Measurements from ENCODE around the gene RUVBL2. TPM values are rescaled to one million over a fixed set of nuclear protein-coding genes. Genes with fewer than 3 reads are reported as not detected.
"Not testable (repeated sequence)": the region's sequence is repeated elsewhere in the genome, so short reads cannot be mapped to it uniquely, and the experiment has no call there.

RUVBL2 gene
- polyA plus RNA-seq, 3 donors: 77.9 to 106 (median 88.7) TPM

GRCh38 chr19:49004133-49004532 is 10.4 kb downstream of the RUVBL2 start:
- no peak for DNase-seq (ENCODE audit: extremely low read depth in 1 of 11, low read depth in 9 of 11, low spot score in 4 of 11)

- DNase-seq (ENCODE audit: extremely low read depth in 1 of 11, low read depth in 9 of 11, low spot score in 4 of 11): no peak
Measured at GRCh38 chr19:49004964-49005614, 11.4 kb downstream of the RUVBL2 start.

DNA sequence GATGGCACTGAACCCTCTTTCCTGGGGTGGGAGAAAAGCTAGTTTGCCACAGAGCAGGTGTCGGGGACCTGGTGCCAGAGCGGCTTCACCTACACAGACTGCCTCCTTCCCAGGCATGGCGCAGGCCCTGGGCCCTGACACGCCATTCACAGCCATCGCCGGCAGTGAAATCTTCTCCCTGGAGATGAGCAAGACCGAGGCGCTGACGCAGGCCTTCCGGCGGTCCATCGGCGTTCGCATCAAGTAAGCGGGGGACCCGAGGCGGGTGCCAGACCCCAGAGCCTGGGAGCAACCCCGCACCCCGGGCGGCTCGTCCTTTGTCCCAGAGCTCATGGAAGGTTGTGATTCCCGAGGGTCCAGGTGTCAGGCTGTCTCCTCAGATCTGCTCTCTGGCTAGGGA is 13.2 kb downstream of the RUVBL2 start:
- no peak for DNase-seq (ENCODE audit: extremely low read depth in 1 of 11, low read depth in 9 of 11, low spot score in 4 of 11)

- DNase-seq (ENCODE audit: extremely low read depth in 1 of 11, low read depth in 9 of 11, low spot score in 4 of 11): no peak
Measured at GRCh38 chr19:49009828-49010227, 16.1 kb downstream of the RUVBL2 start.

- DNase-seq (ENCODE audit: extremely low read depth in 1 of 11, low read depth in 9 of 11, low spot score in 4 of 11): no peak
Measured at GRCh38 chr19:49010453-49010852, 16.8 kb downstream of the RUVBL2 start.

GRCh38 chr19:49011194-49011593 is 17.5 kb downstream of the RUVBL2 start:
- DNase-seq (ENCODE audit: extremely low read depth in 1 of 11, low read depth in 9 of 11, low spot score in 4 of 11): no peak

DNA sequence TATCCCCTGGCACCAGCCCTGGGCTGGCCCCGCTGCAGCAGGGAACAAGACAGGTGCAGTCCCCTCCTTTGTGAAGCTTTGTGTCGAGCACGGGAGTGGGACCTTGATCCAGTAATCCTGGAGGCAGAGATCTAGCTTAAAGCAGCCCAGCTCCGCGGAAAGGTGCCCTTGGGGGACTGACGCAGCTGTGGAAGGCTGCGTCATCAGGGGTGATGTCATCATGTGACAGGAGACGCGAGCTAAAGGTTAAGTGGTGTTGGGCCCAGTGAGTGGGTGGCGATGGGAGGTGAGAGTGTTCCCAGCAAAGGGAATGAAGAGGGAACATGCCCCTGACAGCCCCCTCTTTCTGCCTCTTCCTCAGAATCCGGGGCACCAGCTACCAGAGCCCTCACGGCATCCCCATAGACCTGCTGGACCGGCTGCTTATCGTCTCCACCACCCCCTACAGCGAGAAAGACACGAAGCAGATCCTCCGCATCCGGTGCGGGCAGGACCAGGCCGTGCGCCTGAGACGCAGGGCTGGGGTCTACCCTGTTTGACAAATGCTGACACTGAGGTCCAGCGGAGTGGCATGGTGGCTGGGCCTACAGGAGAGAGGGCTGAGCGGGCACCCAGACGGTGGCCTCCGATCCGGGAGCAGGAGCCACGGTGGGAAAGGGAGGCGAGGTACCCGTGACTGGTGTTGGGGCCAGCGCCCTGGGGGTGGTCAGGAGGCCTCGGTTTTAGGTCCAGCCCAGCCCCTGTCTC is 20.6 kb downstream of the RUVBL2 start:
- DNase-seq (ENCODE audit: extremely low read depth in 1 of 11, low read depth in 9 of 11, low spot score in 4 of 11): no peak

- no peak for DNase-seq (ENCODE audit: extremely low read depth in 1 of 11, low read depth in 9 of 11, low spot score in 4 of 11)
Measured at GRCh38 chr19:49014870-49015255, 21.2 kb downstream of the RUVBL2 start.

- DNase-seq (ENCODE audit: extremely low read depth in 1 of 11, low read depth in 9 of 11, low spot score in 4 of 11): no peak
Measured at GRCh38 chr19:49016067-49016839, 22.6 kb downstream of the RUVBL2 start.

GRCh38 chr19:49017041-49017665 is 23.5 kb downstream of the RUVBL2 start, which contains the start of gene LHB:
Gene LHB, minus strand, starts transcription at chr19:49017091. Its CDS starts 10 bp downstream, at chr19:49017081.
- DNase-seq (ENCODE audit: extremely low read depth in 1 of 11, low read depth in 9 of 11, low spot score in 4 of 11): no peak

DNA sequence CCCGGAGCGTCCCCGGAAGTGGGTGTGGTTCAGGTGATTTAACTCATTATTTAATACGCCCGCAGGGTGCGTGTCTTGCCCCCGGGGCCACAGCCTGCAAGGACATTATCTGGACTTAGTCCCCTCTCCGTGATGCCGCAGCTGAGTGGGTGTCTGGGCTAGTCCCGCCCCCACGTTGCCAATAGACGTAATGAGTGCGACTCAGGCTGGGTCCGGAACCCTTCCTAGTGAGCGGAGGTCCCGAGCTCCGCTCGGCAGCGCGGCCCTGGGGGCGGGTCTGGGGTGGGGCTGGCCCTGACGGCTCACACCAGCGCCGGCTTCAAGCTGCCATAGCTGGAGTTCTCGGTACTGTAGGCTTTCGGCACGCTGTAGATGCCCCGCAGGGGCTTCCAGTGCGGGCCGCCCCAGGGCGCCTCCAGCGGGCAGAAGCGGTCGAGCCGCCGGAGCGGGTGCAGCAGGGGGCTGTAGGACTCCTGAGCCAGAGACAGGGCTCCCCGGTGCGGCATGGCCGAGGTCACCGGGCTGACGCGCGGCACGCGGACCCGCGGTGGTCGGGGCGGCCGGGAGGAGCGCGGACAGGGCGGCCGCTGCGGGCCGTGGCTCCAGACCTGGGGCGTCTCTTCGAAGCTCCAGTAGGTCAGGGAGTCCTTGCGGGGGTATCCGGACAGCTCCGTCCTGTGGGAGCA is 24.1 kb downstream of the RUVBL2 start:
- peak in 1 of 11 donors; percentile 17 for DNase-seq (ENCODE audit: extremely low read depth in 1 of 11, low read depth in 9 of 11, low spot score in 4 of 11)

- DNase-seq (ENCODE audit: extremely low read depth in 1 of 11, low read depth in 9 of 11, low spot score in 4 of 11): not testable (repeated sequence)
Measured at GRCh38 chr19:49018388-49019241, 24.9 kb downstream of the RUVBL2 start.

DNA sequence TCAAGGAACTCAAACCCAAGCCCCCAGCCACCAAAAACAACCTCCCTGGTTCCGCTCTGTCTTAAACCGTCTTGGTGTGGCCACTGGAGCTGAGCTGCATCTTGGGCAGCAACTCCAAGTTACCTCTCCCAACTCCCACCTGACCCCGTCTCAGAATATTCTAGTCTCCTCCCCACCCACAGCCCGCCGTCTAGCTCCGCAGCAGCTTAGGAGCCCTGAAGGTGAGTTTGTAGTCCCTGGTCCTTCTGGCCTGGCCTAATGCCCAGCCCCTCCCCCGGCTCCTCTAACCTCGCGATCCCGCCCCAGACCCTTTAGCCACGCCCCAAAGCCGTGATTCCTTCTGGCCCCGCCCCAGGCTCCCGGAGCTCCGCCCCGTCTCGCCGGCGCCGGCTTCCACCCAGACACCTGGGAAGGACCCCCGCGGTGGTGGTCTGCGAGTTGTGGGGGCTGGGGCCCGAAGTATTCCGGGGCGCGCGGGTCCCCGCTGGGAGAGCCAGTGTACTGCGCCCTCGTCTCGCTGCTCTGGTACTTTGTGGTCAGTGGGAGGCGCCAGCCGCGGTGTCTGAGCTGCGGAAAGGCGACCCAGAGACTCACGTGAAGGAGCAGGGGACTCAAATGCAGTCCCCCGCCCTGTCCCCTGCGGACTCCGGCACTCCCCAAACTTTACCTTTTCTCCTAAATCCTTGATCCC is 25.7 kb downstream of the RUVBL2 start:
- DNase-seq (ENCODE audit: extremely low read depth in 1 of 11, low read depth in 9 of 11, low spot score in 4 of 11): peak in 3 of 11 donors; percentile 22 to 54 (median 48)

GRCh38 chr19:49020342-49020741 is 26.7 kb downstream of the RUVBL2 start:
- no peak for DNase-seq (ENCODE audit: extremely low read depth in 1 of 11, low read depth in 9 of 11, low spot score in 4 of 11)

GRCh38 chr19:49020931-49021895 is 27.5 kb downstream of the RUVBL2 start:
- no peak for DNase-seq (ENCODE audit: extremely low read depth in 1 of 11, low read depth in 9 of 11, low spot score in 4 of 11)

GRCh38 chr19:49022116-49022515 is 28.4 kb downstream of the RUVBL2 start:
- DNase-seq (ENCODE audit: extremely low read depth in 1 of 11, low read depth in 9 of 11, low spot score in 4 of 11): no peak

Data from renal cortex interstitium (tissue), 11 donors.